HG02884 (cell line): ENCODE measurements around the gene CLK1.

Experiments
- ATAC-seq: cut with Tn5 transposase; IDR thresholded peaks from one replicate; pipeline ENCODE4 v1.9.1; 2021; ENCODE audit warnings: mild to moderate bottlenecking, moderate library complexity; ENCODE audit not compliant: unreplicated experiment

The CLK1 gene

DNA sequence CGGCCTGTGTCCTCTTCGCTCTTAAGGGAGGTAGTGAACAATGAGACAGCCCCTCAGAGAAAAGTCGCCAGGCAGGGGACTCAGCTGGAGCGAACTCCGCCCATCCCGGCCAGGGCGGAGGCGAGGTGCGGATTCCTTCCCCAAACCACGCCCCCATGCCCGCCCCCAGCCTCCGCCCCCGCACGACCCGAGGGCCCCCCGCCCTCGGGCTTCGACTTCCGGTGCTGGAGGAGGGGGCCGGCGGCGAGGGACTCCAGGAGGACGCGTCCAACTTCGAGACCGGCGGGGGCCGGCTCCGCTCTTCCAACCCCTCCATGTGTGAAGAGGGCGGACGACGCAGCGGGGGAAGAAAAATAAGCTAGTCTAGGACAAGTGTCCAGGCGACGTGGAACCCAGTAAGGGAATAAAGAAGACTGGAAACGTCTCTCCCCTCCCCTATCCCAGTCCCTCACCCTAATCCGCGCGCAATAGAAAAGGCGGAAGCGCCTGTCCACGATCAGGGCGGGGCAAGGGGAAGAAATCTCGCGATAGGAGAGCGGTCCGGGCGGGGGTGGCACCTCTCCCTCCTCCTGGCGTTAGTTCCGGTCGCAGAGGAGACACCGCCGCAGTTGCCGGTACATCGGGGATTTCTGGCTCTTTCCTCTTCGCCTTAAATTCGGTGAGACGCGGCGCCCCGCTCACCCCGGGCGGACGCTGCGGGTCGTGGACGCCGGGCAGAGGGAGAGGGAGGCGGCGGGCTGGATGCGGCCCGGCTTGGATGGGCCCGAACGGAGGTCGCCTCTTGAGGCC, 52.9 kb downstream of the CLK1 start, which contains the start of gene BZW1:
Gene BZW1 (plus strand): TSS at position 578 of the 789 bp plus-strand sequence. CDS start 1,308 bp downstream, outside the sequence.
- peak; percentile 65 for ATAC-seq

DNA sequence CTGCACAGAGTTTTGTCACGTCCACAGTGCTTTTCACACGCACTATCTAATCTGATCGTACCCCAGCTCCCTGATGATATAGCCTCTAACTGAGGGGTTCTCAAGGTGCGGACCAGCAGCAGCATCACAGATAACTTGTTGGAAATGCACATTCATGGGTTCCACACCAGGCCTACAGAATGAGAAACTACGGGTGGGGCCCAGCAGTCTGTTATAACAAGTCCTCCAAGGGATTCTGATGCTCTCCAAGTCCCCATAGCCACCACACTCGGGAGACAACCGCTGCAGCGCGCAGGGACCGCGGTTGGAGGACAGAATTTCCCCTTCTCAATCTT, 53.5 kb downstream of the CLK1 start:
- ATAC-seq, result no peak

DNA sequence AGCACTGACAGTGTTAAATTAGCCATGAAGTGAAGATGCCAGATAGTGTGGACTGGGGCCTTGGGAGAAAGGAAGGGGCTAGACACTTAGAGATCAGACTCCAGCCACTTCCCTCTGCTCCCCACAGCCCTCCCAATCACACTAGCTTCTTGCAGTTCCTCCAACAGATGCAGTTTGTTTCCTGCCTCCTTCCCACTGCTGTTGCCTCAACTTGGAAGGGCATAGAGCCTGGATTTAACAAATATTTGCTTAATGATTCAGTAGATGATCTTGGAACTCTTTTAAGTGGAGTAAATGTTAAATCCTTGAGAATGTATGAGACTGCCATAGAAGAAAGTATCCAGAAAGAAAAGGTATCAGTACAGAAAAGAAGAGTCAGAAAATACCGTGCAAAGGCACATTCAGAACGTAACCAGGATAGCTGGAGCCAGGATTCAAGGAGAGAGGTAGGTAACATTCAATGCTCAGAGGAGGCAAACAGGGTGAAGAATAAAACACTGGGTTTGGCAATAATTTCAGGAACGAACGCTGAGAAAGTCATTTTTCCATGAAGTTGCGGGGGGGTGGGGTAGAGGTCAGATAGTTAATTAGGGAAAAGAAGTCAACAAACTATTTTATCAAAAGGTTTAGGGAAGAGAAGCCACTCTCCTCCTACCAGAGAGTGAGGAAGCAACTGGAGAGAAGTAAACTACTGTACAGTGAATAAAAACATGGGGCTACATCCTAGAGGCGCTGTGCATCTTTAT, 54.0 kb downstream of the CLK1 start:
- ATAC-seq, result no peak

DNA sequence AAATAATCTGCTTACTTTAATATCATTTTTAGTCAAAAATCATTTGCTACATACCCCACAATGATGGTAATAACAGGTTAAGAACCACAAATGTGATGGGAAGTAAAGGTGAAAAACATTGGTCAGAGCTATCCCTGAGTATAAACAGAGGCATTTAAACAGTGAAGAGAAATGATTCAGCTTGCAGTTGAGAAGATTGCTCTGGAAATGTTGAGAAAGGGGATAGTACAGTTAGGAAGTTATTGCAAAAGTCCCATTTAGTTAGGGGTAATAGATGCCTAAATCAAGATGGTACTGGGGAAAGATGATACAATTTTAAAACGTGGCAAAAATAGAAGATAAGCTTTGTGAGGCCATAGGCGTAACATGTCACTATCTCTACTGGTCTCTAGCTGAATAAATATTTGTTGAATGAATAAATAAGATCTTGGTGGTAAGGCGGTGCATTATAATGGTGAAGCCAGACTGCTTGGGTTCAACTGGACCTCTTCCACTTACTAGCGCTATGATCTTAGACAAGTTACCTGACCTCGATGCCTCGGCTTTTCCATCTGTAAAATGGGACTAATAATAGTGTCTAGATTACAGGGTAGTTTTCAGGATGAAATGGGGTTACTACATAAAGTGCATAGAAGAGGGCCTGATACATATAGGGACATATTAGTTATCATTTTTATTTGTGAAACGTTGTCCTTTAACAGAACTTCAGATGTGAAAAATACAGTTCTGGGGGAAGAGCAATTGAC, 54.8 kb downstream of the CLK1 start:
- no peak for ATAC-seq
